ENCODE data around the gene ING4.
A peak's percentile ranks its signal among the peaks of the same experiment; 100 is the strongest.

Gene ING4

DNA sequence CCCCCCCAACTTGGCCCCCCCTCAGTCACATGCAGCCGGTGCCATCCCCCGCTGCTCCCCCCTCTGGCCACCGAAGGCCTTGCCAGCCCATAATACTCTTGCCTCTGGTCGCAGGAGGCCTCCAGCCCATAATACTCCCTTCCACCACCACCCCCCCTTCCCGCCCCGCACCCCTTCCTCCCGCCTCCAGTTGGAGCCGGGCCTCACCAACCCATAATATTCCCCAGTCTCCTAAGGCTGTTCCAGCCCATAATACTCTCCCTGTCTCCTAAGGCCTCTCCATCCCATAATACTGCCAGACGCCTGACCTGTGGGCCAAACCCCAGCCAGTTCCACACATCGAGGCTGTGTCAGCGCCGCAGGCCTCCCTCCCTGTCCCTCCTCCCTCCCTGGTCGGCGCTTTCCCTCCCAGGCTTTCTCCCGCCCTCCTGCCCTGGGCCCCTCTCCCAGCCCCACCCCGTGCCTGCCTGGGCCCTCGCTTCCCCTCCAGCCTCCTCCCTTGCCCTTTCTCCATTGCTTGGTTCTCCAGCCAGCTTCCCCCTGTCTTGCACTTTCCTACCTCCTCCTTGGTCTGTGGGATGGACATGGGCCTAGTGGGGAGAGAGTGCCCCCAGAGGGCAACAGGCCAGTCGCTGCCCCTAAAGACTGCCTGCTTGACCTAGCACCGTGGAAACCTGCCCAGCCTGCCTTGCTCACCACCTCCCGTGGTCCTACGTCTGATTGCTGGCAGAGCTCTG, 49.0 kb downstream of the ING4 start:
- H3K36me3 ChIP-seq (ENCODE audit: insufficient read depth, low read length) = no peaks in the 10 kb centered on the region
- peak overlapping the region; percentile 12; the same call in 1 of the 2 replicates for H3K9ac ChIP-seq (ENCODE audit: low read depth, low read length)
- H3K4me1 ChIP-seq (ENCODE audit: insufficient read depth, low read length) = peaks cover 25% of the 10 kb centered on the region
- no peaks in the 10 kb centered on the region for H3K9me3 ChIP-seq (ENCODE audit: control insufficient read depth, insufficient read depth, low read length)

DNA sequence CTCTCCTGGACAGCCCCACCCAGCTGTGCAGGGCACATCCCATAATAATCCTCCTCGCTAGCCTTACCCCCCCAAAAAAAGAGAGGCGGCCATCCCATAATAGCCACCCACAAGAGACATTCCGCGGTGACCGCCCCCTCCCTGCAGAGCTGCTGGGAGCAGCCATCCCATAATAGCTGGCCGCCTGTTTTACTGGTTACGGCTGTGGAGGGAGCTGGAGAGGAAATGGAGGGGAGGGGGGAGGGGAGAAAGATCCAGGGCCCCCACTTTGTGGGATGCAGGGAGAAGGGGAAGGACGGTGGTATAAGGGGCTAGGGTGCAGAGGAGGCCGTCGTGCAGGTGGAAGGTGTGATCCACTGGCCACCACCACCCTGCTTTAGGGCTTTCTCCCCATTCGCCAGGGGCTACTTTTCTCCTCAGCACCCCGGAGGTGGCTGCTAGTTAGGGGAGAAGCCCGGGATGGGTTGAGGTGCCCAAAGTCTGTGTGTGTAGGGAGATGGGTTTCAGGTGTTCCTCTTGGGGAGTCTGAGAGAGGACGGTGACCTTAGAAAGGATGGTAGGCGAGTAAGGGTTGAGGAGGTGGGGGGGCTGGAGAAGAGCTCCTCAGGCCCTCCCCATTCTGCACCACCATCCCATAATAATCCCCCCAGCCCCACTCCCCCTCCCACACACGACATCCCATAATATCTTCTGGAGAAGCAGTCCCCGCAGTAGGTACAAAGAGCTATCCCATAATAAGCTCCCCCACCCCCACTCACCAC, 49.7 kb downstream of the ING4 start:
- H3K36me3 ChIP-seq (ENCODE audit: insufficient read depth, low read length) = no peaks in the 10 kb centered on the region
- H3K9ac ChIP-seq (ENCODE audit: low read depth, low read length) = peak overlapping the region; percentile 70
- no peaks in the 10 kb centered on the region for H3K9me3 ChIP-seq (ENCODE audit: control insufficient read depth, insufficient read depth, low read length)
- peaks cover 31% of the 10 kb centered on the region for H3K4me1 ChIP-seq (ENCODE audit: insufficient read depth, low read length)

DNA sequence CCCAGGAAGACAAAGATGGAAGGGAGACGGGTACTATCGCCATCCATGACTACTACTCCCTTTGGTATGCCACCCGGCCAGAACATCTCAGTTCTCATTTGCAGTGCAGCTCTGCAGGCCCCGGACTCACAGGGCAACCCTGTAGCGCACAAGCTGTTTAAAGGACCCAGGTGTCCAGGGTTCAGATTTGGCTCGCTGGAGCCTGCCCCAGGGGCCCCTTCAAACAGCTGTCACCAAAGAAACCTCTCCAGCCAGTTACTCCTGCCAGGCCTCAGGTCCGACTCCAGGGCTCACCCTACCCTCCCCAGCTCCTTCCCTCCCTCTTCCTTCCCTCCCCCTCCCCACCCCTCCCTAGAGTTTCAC, 50.3 kb downstream of the ING4 start:
- H3K9ac ChIP-seq (ENCODE audit: low read depth, low read length) = peak overlapping the region; percentile 70
- no peaks in the 10 kb centered on the region for H3K36me3 ChIP-seq (ENCODE audit: insufficient read depth, low read length)
- H3K9me3 ChIP-seq (ENCODE audit: control insufficient read depth, insufficient read depth, low read length) = no peaks in the 10 kb centered on the region
- peaks cover 35% of the 10 kb centered on the region for H3K4me1 ChIP-seq (ENCODE audit: insufficient read depth, low read length)

DNA sequence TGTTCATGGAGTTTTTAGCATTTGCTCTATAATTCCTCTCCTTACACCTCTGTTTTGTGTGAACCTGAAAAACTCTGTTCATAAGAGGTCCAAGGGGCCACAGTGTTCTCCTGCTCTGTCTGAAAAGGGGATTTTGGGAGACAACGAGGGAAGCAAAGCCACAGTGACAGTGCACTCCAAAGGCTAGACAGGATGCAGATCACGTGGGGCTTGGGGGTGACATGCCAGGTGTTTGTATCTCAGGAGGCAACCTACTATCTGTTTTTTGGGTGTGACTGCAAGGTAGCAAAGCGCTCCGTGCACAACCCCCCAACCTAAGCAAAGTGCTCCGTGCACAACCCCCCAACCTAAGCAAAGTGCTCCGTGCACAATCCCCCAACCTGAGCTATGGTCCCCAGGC, 50.7 kb downstream of the ING4 start:
- Histone ChIP-seq H3K9me3 (ENCODE audit: control insufficient read depth, insufficient read depth, low read length) (no peaks in the 10 kb centered on the region), H3K4me1 (ENCODE audit: insufficient read depth, low read length) (peaks cover 36% of the 10 kb centered on the region), H3K36me3 (ENCODE audit: insufficient read depth, low read length) (no peaks in the 10 kb centered on the region), H3K9ac (ENCODE audit: low read depth, low read length) (peak overlapping the region; percentile 70)

DNA sequence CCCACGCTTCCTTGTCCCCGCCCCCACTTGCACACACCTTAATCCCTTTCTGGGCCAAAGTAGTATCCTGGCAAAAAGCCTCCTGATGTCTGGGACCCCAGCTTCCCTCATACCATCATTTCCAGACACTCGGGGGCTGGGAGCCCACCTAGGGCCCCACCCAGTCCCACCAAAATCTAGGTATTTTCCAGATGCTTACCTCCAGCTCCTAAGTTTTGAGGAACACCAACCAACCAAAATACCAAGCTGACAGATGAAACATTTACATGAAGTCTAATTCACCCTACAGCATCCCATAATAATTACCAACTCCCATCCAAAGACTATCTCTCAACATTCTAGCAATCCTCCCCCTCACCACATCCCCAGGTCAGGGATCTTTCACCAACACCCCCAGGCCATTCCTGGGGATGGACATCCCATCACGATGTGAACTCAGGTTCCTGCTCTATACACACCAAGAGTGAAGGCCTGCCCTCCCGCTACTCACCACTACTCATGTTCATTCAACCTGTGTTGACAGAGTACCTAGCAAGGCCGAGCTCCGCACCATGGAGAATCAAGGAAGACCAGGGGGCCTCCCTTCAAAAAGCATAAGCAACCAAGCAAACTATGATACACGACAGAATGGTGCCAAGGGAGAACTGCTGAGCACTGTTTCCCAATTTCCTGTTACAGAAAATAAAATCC, 54.2 kb downstream of the ING4 start:
- H3K36me3 ChIP-seq (ENCODE audit: insufficient read depth, low read length) = 0 out of 2 replicates have a peak, but pooled peaks cover under 1% of the 10 kb centered on the region
- H3K9me3 ChIP-seq (ENCODE audit: control insufficient read depth, insufficient read depth, low read length) = no peaks in the 10 kb centered on the region
- H3K9ac ChIP-seq (ENCODE audit: low read depth, low read length) = no peak overlapping the region
- peaks cover 47% of the 10 kb centered on the region for H3K4me1 ChIP-seq (ENCODE audit: insufficient read depth, low read length)

DNA sequence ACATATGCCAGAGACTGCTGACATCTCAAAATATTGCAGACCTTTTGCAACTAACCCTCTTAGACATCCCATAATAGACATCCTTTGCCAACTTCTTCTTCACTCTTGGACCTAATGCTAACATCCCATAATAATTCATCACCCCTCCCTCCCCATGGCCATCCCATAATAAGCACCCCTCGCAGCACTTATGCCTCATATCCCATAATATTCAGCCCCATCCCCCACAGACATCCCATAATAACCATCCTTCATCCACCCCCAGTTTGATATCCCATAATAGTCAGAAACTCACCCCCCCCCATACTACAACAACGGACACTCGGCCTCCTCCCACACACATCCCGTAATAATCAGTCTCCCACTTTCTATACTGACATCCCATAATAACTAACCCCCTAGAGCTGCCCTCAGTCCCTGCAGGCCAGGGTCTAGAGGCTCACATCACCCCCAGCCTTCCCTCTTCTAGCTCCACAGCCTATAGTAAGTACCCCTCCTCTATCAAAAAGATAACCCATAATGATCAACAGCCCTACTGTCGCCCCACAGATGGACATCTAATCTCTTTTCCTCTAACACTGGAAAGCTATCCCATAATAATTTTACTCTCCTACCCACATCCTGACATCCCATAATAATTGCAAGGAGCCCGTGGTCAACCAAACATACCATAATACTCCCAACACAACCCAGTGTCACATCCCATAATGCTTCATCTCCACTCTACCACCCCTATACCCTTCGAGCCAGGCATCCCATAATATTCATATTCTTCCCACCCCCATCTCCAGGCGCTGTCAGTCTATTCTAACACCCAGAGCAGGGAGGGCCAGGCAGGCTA, 54.9 kb downstream of the ING4 start:
- Histone ChIP-seq H3K4me1 (ENCODE audit: insufficient read depth, low read length) (peaks cover 50% of the 10 kb centered on the region), H3K36me3 (ENCODE audit: insufficient read depth, low read length) (0 out of 2 replicates have a peak, but pooled peaks cover 2% of the 10 kb centered on the region), H3K9me3 (ENCODE audit: control insufficient read depth, insufficient read depth, low read length) (no peaks in the 10 kb centered on the region), H3K9ac (ENCODE audit: low read depth, low read length) (no peak overlapping the region)

DNA sequence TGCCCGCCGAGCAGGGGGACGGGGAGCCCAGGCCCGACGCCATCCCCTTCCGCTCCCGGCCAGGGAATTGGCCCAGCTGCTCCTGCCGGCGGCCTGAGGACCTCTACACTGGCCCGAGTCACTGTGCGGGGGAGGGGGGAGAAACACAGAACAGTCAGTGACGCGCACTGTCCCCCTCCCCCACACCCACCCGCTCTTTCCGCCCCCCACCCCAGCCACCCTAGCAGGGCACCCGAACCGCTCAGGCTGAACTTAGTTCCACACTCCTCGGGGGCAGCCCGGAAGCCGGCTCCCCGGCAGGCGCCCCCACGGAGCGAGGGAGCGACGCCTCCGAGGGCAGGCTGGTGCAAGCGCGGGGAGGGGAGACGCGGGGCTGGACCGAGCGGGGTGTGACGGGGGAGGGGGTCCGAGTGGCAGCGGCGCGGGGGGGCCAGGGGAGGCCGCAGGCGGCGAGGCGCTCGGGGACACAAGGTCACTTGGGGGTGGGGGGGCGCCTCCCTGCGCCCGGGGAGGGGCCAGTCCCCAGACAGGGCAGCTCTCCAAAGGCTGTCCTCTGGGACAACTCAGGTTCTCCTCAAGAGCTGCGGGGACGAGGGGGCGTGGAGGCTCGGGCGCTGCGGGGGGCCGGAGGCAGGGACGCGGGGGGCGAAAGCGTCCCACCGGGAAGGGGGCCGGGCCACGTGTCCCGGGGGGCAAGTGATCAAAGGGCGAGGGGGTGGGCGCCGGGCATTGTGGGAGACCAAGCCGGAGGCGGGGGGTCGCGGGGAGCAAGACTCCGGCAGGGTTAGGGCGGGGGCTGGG, 56.4 kb downstream of the ING4 start:
- H3K4me1 ChIP-seq (ENCODE audit: insufficient read depth, low read length) = peaks cover 39% of the 10 kb centered on the region
- H3K9me3 ChIP-seq (ENCODE audit: control insufficient read depth, insufficient read depth, low read length) = no peaks in the 10 kb centered on the region
- H3K9ac ChIP-seq (ENCODE audit: low read depth, low read length) = peak overlapping the region; percentile 56
- H3K36me3 ChIP-seq (ENCODE audit: insufficient read depth, low read length) = peaks cover 13% of the 10 kb centered on the region

DNA sequence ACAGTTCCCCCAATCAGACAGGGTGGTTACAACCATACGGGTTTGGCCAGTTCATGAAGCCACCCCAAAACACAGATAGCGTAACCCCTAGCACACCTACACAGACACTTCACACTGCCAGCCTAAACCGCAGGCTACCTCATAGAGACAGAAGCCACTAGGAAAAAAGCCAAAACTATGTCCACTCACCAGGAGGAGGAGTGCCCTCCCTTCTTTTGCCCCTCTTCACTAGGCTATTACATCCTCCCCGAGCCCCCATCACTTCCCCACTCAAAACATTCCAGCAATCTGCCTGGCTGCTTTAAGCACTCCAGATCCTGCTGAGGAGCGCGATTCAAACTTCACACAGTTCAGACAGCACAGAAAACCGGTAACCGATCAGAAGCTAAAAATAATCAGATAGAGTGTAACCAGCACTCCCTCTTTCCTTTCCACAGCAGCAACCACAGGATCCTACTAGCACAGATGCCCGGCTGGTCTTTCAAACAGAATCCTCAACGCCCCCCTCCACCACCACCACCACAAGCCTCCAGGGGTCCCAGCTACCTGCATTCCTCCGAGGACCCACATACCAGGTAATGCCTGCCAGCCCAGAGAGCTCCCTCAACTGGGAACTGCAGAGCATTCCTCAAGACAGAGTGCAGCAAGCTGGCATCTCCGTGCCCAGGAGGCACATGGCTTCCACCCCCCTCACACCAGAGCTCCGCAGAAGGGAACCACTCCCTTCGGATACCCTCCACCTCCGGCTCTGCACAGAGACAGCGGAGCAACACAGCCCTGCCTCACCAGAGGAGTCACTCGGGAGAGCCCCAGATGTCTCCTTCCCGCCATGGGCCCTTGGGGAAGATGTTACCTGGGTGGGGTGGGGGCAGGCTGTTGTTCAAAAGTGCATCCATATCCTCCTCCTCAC, 57.2 kb downstream of the ING4 start:
- peaks cover 30% of the 10 kb centered on the region for H3K4me1 ChIP-seq (ENCODE audit: insufficient read depth, low read length)
- H3K9me3 ChIP-seq (ENCODE audit: control insufficient read depth, insufficient read depth, low read length) = no peaks in the 10 kb centered on the region
- peak overlapping the region; percentile 56 for H3K9ac ChIP-seq (ENCODE audit: low read depth, low read length)
- peaks cover 22% of the 10 kb centered on the region for H3K36me3 ChIP-seq (ENCODE audit: insufficient read depth, low read length)

DNA sequence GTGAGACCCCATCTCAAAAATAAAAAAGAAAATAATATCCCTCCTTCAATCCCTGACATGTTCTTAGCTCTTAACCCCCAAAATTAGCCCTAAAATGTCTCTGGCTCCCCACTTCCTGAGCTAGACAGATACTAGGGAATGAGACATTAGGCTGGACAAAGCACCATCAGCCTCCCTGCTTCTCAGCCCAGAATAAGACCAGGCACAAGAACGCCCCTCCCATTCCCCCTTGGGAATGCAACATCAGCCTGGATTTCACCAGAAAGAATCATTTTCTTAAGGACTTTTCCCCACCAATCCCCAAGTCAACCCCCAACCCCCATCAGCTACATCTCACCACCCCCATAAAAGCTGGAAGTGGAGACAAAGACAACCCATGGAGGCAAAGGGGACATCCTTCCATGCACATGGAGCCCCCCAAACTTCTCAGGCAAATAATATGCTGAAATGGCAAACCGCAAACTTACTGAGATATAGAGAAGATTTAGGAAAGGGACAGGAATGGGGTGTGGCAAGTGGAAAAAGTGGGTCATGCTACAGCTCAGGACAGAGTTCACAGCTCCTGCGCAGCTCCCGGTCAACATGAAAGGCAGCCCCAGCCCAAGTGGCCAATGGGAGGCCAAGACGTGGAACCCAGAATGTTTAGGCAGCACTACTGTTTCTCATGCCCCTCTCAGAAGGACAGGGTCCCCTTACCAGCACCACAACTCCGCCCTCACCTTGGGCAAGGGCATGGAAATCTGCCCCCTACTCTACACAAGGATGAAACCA, 58.5 kb downstream of the ING4 start:
- H3K4me1 ChIP-seq (ENCODE audit: insufficient read depth, low read length) = peaks cover 30% of the 10 kb centered on the region
- peaks cover 32% of the 10 kb centered on the region for H3K36me3 ChIP-seq (ENCODE audit: insufficient read depth, low read length)
- no peaks in the 10 kb centered on the region for H3K9me3 ChIP-seq (ENCODE audit: control insufficient read depth, insufficient read depth, low read length)
- peak overlapping the region; percentile 8; the same call in 1 of the 2 replicates for H3K9ac ChIP-seq (ENCODE audit: low read depth, low read length)

DNA sequence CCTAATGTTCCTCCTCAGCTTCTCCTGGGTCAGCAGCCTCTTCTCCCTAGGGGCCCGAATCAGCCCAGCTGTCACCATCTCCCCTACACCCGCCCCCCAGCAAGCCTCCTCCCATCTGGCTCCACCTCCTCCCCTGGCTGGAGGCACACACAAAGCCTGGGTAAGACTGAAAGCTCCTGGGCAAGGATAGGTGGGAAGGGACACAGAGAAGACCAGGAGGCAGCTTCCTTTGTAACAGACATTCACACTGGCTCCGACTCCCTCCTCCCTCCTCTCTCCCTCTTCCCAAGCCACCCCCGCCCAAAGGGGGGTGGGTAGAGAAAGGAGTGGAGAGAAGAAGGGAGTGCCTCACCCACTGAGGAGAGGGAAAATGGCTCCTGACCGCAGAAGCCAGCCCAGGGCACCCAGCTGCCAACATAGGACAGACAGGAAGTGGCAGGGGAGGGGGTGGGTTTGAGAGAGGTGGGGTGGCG, 59.8 kb downstream of the ING4 start:
- H3K9me3 ChIP-seq (ENCODE audit: control insufficient read depth, insufficient read depth, low read length) = no peaks in the 10 kb centered on the region
- H3K9ac ChIP-seq (ENCODE audit: low read depth, low read length) = no peak overlapping the region
- H3K36me3 ChIP-seq (ENCODE audit: insufficient read depth, low read length) = peaks cover 41% of the 10 kb centered on the region
- H3K4me1 ChIP-seq (ENCODE audit: insufficient read depth, low read length) = peaks cover 24% of the 10 kb centered on the region

DNA sequence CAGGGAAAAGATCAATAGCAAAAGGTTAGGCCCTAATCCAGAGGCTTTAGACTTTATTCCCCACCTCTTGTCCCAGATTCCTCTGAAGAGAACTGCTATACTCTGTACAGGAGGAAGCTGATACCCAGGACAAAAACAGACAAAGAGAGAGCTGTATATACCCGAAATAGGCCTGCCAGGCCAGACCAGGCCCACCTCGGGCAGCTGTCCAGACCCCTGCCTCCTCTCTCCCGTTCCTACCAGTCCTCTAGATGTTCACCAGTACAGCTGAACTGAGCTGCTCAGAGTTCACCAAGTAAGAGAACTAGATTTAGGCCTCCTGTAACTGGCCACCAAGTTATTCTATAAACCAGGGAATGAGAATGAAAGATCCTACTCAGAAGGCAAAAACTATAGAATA, 60.4 kb downstream of the ING4 start:
- peaks cover 45% of the 10 kb centered on the region for H3K36me3 ChIP-seq (ENCODE audit: insufficient read depth, low read length)
- H3K4me1 ChIP-seq (ENCODE audit: insufficient read depth, low read length) = peaks cover 19% of the 10 kb centered on the region
- no peak overlapping the region for H3K9ac ChIP-seq (ENCODE audit: low read depth, low read length)
- H3K9me3 ChIP-seq (ENCODE audit: control insufficient read depth, insufficient read depth, low read length) = no peaks in the 10 kb centered on the region
